Measurements from ENCODE around the gene SLC16A10.

- TF ChIP-seq, protein P1, sequence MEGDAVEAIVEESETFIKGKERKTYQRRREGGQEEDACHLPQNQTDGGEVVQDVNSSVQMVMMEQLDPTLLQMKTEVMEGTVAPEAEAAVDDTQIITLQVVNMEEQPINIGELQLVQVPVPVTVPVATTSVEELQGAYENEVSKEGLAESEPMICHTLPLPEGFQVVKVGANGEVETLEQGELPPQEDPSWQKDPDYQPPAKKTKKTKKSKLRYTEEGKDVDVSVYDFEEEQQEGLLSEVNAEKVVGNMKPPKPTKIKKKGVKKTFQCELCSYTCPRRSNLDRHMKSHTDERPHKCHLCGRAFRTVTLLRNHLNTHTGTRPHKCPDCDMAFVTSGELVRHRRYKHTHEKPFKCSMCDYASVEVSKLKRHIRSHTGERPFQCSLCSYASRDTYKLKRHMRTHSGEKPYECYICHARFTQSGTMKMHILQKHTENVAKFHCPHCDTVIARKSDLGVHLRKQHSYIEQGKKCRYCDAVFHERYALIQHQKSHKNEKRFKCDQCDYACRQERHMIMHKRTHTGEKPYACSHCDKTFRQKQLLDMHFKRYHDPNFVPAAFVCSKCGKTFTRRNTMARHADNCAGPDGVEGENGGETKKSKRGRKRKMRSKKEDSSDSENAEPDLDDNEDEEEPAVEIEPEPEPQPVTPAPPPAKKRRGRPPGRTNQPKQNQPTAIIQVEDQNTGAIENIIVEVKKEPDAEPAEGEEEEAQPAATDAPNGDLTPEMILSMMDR (IDR thresholded peaks at IDR 0.05) = no peak
- TF ChIP-seq POLR2AphosphoS5 (IDR thresholded peaks at IDR 0.05) = no peak
Observed at GRCh38 chr6:111114482-111114881, 27.2 kb downstream of the SLC16A10 start.

Measured in upper lobe of left lung (tissue), 4 donors.